HPDE6-E6E7 (cell line): ENCODE measurements around the gene GAB2.
"Not testable (repeated sequence)": the region's sequence is repeated elsewhere in the genome, so short reads cannot be mapped to it uniquely, and the experiment has no call there.

Source experiments
- DNase-seq: peaks from one replicate; pipeline ENCODE4 v3.0.0; 2011; ENCODE audit warnings: missing footprints; ENCODE audit errors: extremely low spot score

GAB2 gene

DNA sequence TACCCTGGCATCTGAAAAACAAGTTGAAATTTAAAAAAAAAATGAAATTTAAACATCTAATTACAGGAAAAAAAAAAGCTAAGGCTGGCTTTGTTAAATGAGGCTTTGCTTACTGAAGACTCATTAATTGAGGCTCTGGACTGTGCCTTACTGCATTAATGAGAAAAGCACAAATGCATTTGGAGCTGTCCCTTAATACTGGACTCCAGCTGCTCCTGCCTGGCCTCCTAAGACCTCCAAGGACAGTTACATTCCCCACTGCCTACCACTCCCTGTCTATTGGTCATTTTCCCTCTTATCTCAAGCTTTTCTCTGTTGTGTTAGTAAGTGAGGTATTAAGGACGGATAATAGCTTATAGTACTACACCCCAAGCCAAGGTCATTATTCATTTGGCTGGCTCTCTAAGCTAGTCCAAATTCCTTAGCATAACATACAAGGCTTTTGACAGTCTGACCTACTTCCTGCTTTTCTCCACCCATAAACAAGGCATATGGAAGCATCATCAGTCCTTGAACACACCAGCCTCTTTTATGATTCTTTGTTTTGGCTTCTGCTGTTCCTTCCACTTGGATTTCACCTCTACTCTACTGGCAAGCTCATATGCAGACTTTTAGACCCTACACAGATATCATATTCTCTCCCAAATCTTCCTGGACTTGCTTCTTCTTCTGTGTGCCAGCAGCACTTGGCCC lies 166.4 kb downstream of the GAB2 start:
- DNase-seq, result no peak

DNA sequence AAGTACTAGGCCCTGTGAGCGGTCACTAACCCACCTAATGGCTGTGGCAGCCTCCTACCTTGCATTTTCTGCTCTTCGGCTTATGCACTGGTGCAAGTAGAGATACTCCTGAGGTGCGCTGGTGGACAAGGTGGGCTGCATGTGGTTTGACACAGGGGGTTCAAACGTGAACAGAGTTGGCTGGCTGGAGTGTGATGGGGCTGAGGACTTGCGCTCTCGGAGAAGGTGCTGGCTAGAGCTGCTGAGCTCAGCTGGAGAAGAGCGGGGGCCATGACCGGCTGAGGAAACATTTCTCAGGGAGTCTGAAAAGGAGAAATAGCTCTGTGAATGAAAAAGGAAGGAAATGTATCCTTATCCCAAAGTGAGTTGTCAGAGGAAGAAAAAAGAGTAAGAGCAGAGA lies 167.5 kb downstream of the GAB2 start:
- DNase-seq, result no peak

DNA sequence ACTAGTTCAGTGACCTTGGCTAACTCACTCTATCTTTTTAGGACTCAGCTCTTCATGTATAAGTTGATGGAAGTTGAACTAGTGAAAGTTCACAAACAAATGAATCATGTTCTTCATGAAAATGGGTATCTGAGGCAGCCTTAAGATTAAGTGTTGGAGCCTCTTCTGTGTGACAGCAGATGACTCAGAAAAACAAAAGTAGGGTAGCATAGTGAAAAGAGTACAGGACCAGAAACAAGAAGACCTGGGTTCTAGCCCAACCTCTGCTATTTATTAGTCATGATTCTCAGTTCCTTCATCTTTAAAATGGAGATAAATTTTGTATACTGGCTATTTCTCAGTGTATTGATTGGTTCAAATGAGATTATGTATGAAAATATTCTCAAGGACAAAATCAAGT lies 168.7 kb downstream of the GAB2 start:
- no peak for DNase-seq

DNA sequence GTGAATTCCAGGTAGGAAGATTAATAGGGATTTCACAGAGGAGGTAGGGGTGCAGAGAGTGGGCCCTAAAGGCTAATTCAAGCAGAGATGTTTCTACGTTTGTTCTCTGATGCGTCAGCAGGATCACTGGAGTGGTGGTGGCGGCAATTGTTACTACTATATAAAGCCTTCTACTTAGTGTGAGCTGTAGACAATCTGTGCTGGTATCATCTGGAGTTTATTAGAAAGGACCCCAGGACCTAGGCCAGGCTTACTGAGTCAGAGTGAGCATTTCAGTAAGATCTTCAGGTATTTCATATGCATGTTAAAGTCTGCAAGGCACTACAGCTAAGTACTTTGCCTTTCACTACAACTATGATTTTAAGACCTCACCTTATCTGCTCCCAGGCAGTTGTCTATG lies 169.4 kb downstream of the GAB2 start:
- no peak for DNase-seq

DNA sequence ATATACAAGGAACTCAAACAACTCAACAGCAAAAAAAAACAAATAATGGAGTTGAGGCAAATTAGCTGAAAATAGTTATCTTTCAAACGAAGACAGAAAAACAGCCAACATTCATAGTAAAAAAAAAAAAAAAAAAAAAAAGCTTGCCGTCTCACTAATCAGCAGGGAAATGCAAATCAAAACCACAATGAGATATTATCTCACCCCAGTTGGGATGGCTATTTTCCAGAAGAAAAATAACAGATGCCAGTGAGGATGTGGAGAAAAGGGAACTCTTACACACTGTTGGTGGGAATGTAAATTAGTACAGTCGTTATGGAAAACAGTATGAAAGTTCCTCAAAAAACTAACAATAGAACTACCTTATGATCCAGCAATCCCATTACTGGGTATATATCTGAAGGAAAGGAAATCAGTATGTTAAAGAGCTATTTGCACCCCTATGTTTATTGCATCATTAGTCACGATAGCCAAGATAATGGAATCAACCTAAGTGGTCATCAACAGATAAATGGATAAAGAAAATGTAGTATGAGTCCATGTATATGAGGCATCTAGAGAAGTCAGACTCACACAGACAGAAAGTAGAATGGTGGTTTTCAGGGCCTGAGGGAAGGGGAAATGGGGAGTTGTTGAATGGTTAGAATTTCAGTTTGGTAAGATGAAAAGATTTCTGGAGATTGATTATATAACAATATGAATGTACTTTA lies 172.9 kb downstream of the GAB2 start:
- no peak for DNase-seq

DNA sequence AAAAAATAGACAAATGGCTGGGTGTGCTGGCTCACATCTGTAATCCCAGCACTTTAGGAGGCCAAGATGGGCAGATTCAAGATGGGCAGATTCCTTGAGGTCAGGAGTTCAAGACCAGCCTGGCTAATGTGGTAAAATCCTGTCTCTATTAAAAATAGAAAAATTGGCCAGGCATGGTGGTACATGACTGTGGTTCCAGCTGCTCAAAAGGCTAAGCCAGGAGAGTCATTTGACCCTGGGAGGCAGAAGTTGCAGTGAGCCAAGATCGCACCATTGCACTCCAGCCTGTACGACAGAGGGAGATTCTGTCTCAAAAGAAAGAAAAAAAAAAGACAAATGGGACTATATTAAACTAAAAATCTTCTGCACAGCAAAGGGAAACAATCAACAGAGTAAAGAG lies 173.5 kb downstream of the GAB2 start:
- no peak for DNase-seq

DNA sequence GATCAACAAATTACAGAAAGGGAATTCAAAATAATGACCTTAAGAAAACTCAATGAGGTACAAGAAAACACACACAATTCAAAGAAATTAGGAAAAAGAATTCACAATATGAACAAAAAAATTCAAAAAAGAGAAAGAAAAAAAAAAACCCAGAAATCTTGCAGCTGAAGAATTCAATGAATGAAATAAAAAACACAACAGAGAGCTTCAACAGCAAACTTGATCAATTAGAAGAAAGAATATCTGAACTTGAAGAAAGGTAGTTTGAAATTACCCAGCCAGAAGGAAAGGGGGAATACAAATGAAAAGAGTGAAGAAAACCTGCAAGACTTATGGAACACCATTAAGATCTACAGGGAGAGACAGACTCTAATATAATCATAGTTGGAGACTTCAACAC lies 176.1 kb downstream of the GAB2 start:
- no peak for DNase-seq

DNA sequence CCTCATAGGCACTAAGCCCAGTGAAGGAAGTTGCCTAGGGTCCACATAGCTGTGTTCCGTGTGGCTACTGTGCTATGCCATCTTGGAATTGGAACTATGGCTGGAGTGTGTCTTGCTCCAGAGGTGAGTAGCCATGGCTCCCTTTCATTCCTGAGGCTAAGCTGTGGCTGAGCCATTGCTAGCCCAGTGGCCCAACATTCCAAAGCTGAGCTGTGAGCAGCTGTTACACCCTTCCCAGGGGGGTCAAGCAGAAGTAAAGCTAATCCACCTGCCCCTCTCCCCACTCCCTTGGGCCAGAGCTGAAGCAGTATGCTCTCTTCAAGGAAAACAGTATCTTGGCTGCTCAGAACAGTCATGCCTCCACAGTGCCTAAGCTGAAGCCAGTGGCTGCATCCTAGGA lies 177.8 kb downstream of the GAB2 start:
- no peak for DNase-seq

DNA sequence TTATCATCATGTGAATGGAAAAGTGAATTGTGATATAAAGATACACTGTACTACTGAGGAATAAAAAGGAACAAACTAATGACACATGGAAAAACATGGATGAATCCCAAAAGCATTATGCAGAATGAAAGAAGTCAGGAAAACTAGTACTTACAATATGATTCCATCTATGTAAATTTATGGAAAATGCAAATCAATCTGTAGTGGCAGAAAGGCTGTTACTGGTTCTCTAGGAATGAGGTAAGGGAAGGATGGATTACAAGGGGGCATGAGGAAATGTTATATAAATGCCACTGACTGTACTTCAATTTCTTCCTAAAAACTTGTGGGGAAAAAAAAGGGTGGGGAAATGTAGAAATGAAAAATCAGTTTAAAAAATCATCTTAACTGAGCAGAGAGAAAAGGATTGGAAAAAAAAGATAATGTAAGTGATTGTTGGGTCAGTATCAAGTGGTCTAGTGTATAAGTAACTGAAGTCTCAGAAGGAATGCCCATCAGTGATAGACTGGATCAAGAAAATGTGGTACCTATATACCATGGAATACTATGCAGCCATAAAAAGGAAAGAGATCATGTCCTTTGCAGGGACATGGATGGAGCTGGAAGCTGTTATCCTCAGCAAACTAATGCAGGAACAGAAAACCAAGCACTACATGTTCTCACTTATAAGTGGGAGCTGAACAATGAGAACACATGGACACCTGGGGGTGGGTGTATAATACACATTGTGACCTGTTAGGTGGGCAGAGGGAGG lies 180.2 kb downstream of the GAB2 start:
- DNase-seq, result no peak

DNA sequence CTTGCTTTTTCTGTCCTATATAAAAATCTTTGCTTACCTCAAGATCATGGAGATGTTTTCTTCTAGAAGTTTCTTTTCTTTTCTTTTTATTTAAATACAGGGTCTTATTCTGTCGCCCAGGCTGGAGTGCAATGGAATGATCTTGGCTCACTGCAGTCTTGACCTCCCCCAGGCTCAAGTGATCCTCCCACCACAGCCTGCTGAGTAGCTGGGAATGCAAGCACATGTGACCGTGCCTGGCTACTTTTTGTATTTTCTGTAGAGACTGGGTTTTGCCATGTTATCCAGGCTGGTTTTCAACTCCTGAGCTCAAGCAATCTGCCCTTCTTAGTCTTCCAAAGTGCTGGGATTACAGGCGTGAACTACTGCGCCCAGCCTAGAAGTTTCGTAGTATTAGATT lies 183.6 kb downstream of the GAB2 start:
- no peak for DNase-seq

DNA sequence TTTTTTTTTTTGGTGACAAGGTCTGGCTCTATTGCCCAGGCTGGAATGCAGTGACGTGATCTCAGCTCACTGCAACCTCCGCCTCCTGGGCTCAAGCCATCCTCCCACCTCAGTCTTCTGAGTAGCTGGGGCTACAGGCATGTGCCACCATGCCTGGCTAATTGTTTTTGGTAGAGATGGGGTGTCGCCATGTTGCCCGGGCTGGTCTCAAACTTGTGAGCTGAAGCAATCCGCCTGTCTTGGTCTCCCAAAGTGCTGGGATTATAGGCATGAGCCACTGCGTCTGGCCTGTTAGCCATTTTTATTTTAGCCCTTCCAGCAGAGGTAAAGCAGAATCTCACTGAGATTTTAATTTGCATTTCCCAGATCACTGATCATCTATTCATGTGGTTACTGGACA lies 184.6 kb downstream of the GAB2 start:
- not testable (repeated sequence) for DNase-seq

DNA sequence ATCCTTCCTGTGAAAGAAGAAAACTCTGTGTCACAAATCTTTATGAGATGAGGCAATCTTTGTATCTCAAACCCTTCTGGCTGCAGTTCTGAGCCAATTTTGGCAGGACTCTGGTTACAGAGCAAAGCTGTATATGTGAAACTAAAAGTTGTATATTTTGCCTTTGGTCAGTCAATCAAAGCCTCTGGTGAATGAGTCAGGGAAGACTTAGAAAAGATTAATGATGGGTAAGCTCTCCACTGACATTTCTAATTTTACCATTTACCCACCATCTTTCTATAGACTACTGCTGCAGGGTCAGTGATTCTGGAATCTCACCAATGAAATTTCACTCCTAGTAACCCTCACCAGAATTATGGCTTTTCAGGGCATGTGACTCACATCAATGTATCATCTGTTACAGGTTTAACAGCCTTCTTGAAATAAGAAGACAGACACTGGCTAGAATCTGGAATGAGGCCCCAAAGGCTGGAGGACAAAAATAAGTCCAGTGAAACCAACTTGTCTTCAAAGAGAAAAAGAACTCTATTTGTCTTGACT lies 185.6 kb downstream of the GAB2 start:
- no peak for DNase-seq

DNA sequence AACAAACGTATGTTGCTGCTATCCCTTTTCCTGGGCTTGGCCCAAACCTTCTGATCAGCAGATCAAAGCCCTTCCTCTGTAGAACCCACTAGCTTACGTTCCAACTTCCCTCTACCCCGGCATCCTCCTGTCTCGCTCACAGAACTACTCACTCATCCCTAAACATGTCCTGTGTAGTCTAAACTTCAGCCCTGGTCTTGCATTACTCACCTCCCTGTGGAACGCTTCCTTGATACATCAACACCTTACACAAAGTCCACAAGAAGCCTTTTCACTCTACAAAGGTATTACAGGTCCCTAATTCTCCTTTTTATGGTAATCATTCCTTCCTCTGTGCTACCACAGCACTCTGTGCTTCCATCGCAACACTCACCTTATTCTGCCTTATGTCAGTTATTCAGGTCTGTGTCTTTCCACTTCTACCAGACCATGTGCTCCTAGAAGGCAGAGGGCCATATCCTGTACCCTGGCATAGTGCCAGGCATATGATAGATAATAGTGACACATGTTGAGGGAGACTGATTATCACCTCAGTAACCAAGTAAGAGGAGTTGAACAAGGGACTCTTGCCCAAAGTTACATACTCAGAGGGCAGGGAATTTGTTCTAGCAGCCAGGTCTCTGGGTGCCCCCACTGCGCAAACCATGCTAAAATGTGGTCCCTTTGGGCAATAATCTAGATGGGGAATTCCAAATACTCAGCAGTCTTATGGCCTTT lies 187.3 kb downstream of the GAB2 start:
- no peak for DNase-seq

DNA sequence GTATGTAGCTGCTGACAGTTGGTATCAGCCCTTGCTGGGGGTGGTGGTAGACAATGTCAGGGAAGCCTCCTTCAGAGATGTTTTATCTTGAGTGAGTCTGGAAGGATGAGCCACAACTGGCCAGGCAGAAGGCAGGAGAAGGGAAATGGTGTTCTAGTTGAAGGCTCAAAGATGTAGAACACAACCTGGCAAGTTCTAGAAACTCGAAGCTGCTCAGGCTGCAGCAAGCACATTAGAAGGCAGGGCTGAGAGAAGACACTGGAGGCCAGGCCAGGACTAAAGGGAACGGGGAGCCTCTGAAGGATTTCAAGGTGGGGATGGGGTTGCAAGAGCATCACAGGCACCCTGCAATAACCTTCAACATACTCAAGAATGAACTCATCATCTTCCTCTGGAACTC lies 188.5 kb downstream of the GAB2 start:
- no peak for DNase-seq

DNA sequence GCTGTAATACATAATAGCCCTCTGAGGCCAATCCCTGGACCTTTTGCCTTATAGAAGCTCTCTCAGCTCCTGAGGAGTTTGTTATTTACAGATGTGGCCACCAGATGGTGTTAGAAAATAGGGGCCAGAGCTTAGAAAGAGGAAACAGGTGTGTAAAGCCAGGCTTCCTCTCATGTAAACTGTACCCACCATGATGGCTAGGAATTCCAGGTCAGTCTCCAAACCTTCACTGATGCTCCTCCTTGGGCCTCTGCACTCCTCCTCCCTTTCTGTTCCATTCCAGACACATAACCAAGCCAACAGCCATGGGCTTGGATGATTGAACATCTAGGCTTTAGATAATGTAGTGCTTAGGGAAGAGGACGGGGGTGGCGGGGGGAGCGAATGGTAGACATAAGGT lies 189.2 kb downstream of the GAB2 start:
- peak; percentile 60 for DNase-seq

DNA sequence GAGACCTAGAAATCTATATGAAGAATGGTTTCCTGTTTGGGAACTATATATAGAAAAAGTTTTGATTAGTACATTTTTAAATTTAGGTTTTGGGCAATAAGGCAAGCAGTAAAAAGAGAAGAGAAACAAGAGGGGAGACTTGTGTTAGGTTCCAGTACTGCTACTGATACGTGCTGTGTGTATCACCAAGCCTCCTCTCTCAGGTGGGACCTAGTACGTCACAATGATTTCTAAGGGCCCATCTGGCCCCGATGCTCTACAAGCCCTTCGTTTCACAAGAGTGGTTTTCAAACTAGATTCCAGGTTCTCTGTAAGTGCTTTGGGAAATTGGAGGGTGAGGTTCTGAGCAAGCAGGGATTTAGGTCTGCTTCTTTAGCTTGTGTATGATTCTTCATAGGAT lies 189.7 kb downstream of the GAB2 start:
- no peak for DNase-seq

DNA sequence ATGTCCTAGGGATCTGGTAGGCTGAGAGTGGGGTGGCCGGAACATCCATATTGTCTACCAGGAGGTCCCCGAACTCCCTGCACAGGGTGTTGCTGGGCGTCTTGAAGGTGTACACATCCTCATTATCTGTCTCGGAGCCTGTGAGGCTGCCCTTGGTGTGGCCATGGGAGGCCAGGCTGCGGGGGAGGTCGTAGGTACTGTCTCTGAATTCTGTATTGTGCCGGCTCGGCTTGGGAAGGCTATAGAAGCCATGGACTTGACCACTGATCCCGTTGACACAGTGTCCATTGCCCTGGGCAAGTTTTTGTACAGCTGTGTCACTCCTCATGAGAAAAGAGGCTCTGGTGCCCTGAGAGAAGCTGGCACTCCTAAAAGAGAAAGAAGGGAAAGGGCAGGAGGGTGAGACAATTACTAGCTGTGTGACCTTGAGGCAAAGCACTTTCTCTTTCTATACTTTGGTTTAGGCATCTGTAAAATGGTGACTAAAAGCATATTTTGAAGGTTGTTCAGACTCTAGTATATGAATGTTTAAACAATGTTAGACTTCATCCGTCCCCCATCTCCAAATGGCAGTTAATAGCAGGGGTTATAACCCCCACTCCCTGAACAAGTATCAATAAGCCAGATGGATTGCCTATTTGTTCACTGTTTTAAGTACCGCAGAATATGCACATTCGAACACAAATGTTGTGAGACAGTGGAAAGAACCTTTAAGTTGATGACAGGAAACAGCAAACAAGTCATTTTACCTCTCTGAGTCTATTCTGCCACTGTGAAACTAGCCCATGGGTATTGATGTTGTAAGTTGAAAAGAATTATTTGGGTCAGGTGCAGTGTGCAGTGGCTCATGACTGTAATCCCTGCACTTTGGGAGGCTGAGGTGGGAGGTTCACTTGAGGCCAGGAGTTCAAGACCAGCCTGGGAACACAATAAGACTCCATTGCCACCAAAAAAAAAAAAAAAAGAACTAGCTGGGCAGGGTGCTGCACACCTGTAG lies 190.6 kb downstream of the GAB2 start:
- no peak for DNase-seq

DNA sequence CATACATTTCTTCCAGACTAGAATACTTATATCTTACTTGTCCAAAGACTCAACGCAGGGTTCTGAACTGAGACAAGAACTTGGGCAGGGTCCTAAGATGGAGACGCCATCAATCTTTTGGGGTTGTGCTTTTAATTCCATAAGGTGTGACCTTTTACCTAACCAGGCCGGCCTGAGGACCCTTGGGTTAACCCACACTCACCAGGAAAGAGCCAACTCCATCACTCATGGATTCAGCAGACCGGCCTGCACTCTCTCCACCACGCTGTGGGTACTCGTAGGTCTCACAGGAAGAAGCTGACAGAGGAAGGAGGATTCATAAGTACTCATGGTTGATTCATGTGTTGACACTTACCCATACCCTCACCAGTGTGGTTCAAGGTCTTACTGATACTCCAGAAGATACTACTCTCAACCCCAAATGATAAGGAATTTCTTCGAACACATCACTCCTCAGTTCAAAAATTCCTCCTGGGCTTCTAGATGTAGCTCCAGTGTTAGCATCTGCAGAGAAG lies 192.7 kb downstream of the GAB2 start:
- no peak for DNase-seq

DNA sequence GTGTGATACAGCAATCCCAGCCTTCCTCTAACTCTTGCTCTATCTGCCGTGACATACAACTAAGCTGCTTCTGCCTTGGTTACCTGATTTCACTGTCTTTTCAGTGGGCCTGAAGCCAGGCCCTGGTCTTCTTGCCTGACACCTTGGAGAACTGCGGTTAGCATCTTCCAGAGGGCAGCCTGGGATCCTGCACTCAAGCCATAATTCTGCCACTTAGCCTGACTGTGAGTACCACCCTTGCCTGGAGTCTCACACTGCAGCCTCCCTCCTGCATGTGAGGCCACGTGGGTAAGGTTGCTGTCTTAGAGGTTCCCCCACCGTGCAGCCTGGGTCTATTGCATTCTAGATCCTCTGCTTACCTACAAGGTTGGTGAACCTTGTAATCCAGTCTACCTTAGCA lies 193.1 kb downstream of the GAB2 start:
- no peak for DNase-seq

DNA sequence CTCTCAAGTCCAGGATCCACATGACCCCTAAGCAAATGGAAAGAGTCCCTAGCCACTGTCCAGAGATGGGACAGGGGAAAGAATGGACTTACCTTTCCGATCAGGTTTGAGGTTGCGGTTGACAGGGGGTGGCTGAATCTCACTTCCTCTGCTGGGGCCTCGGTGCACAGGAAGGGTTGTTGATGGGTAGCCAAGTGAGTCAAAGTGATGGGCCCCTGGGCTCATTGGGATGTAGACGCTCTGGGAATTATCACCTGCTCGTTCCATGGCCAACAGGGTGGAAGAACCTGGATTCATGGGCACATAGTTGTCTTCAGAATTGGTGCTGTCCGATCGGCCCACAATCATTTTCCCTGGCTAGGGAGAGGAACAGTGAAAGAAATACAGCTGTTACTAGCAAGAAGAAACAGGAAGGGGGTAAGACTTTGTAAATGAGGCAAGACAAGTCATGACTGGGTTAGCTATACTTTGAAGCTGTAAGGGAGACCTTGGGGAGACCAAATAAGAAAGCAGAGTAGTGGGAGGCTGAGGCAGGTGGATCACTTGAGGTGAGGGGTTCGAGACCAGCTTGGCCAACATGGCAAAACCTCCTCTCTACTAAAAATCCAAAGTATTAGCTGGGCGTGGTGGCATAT lies 194.2 kb downstream of the GAB2 start:
- no peak for DNase-seq
